Measurements from ENCODE around the gene CCDC86.

CCDC86 gene

GRCh38 chr11:60854140-60854846 lies 12.4 kb downstream of the CCDC86 start:
- no peak for DNase-seq

DNA sequence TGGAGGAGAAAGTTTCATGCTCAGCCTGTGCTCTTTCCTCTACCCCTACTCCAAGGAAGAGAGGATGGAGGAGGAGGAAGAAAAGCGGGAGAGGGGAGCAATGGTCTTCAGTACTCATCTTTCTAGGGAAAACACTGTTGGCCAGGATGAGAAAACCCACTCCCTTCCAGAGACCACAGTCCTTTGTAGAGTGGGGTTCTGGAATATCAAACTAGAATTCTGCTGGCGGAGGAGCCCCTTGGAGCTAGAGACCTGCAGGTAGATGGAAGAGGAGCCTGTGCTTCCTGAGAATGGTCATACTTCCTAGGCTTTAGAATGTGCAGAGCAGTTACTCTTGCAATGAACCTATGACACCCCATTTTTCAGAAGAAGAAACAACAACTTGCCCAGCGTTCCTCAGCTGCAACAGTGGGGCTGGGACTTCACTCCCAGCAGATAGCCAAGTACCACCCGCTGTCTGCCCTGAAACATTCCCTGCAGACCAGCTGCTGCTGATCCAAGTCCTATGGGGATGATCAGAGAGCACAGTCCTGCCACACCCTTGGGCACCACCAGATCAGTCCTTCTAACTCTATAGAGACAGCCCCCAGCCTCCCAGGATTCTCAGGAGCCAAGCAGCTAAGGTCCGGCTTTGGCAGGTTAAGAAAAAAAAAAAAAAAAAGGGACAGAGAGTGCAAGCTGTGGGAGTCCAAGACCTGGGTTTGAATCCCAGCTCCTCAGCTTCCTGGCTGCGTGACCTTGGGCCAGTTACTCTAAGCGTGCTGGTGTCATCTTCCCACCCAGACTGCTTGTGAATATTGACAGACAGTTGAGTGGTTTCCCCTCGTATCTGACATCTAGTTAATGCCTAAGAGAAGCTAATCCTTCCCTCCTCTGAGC lies 13.2 kb downstream of the CCDC86 start:
- DNase-seq = no peak

DNA sequence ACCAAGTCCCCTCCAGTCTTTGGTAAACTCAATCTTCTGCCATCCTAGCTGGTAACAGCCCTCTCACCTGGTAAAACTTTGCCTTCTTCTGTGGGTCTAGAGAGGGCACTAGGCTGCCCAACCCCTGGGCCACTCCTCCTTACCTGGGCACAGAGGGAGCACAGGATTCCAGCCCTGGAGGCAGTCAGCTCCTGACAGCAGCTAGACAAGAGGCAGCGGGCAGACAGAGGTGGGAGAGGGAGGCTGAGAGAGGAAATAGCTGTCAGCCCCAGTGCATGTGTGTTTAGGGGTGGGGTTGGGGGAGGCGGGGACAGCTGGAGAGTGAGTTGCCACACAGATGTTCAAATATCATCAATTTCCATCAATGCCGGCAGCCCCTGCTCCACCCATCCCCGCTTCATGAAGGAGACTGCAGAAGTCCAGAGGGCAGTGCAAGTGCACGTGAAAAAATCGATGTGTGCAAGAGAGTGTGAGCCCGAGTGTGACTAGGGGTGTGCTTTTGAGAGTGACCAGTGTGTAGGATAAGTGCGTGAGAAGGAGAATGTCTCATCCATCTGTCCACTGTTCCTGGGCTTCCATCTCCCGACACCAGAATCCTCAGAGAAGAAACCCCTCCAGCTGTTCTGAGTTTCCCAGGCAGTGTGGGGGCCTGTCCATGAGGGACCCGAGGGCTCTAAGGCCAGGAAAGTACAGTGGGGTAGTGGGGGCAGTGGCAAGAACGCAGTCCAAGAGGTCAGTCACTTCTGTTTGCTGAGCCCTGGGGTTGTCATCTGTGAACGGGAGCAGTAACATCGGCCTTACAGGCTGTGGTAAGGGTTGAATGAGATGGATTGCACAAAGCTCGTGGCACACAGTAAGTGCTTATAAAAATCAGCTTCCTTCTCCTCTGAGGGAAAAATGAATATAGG lies 14.1 kb downstream of the CCDC86 start, which contains the start of gene PTGDR2:
TSS of gene PTGDR2 (minus strand) at position 225 of the 908 bp plus-strand sequence. CDS start 2,228 bp downstream, outside the sequence.
- no peak for DNase-seq

GRCh38 chr11:60857378-60858232 lies 15.7 kb downstream of the CCDC86 start:
- DNase-seq = no peak

GRCh38 chr11:60858236-60858635 lies 16.3 kb downstream of the CCDC86 start:
- no peak for DNase-seq

DNA sequence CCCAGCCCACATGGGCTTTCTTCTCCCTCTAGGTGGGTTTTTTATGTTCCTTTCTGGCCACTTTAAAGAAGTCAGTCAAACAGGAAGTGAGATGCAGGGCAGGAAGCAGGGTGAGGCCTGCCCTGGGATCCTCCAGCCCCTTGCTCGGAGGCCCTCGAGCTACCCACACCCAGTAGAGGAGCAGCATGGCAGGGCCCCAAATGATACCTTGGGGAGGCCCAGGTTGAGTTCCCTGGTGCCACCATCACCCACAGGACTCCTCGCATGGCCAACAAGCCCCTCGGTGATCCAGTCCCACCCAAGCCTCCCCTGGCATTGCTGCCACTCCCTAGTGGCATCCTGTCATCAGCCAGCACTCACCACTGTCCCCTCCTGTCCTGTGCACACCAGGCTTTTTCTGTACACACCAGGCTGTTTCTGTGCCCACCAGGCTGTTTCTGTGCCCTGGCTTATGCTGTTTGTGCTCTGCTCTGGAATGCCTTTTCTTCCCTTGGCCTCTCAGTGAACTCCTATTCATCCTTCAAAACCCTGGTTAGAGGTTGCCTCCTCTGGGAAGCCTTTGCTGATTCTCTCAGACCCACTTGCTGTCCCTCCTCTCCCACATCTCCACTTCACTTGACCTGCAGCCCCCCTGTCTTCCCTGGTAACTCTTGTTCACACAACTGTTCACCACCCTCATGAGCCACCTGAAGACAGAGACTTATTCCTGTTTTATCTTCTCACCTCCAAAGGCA lies 17.0 kb downstream of the CCDC86 start:
- no peak for DNase-seq

GRCh38 chr11:60859616-60860250 lies 17.8 kb downstream of the CCDC86 start:
- no peak for DNase-seq

- DNase-seq = no peak
Measured at GRCh38 chr11:60860943-60861342, 19.0 kb downstream of the CCDC86 start.

DNA sequence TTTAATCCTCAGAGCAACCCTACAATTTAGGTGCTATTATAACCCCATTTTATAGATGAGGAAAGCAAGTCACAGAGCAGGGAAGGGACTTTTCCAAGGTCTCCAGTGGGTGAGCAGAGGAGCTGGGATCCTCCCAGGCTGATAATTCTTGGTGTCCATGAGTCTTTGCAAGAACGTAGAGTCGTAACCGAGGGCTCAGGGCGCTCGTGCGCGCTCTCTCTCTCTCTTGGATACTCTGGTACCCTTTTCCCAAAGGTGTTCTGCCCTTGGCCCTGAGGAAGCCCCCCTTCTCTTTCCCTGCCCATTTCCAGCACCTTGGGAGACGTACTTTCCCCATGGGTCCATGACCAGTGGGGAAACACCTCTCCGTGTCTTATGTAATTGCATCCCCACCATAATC lies 20.3 kb downstream of the CCDC86 start:
- no peak for DNase-seq

- no peak for DNase-seq
Measured at GRCh38 chr11:60863550-60864521, 21.9 kb downstream of the CCDC86 start.

GRCh38 chr11:60864856-60865513 lies 23.1 kb downstream of the CCDC86 start:
- DNase-seq = no peak

DNA sequence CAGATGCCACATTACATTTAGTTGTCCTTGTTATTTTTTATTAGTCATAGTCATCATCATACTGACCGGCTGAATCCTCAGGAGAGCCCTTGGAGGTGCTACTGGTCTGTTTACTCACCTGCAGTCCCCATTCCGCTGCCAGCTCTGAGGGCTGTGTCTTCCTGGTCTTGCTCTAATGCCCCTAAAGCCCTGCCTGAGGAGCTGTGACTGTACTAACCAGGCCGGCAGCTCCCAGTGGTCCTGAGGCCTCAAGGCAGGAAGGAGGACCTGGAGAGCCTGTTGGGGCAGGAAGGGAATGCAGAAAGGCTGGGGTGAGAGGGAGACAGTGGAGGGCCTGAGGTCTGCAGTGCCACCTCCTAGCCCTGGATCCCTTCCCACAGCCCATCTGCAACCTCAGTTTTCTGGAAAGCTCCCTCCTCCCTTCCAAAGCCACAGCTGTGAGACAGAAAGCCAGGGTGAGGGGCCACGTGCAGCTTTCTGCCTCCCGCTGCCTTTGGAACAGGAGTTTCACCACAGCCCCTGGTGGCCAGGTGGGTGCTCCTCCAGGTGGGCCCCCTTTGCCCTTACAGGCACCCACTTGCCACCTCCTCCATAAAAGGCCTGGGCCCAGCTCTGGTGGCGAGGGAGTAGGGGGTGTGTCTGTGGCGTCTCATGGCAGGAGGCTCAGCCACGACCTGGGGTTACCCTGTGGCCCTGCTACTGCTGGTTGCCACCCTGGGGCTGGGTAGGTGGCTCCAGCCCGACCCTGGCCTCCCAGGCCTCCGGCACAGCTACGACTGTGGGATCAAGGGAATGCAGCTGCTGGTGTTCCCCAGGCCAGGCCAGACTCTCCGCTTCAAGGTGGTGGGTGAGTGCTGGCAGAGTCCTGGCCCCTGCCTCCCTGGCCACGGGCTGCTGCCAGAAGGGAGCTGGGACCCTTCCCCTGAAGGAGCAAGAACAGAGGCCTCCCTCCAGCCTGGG lies 25.3 kb downstream of the CCDC86 start, which contains the start of gene ZP1:
TSS of gene ZP1 (plus strand) at position 632 of the 960 bp plus-strand sequence. CDS start at position 652, 20 bp downstream.
- no peak for DNase-seq

DNA sequence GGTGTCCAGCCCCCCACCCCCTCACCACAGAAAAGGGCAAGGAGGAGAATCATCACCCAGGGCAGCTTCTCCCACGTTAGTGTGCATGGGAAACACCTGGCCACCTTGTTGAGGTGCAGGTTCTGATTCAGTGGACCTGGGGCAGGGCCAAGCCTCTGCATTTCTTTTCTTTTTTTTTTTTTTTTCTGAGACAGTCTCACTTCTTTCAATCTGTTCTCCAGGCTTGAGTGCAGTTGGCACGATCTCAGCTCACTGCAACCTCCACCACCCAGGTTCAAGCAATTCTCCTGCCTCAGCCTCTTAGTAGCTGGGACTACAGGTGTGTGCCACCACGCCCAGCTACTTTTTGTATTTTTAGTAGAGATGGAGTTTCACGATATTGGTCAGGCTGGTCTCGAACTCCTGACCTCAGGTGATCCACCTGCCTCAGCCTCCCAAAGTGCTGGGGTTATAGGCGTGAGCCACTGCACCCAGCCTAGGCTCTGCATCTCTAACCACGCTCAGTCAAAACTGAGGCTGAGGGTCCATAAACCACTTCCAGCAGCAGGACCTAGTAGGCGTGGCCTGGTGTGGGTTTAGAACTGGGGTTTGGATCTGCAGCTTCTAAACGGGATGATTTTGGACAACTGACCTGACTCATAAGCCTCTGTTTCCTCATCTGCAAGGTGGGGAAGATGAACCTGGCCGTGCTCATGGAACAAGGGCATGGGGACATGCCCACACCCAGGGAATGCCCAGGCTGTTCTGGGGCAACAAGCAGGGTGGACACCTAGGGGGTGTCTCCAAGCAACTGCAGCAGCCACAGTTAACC lies 26.2 kb downstream of the CCDC86 start:
- DNase-seq = no peak

GRCh38 chr11:60868682-60869450 lies 27.0 kb downstream of the CCDC86 start:
- no peak for DNase-seq

- no peak for DNase-seq
Measured at GRCh38 chr11:60869451-60869825, 27.5 kb downstream of the CCDC86 start.

GRCh38 chr11:60870276-60870675 lies 28.4 kb downstream of the CCDC86 start:
- DNase-seq = peak in 1 of 2 donors; percentile 25
